Measurements from ENCODE around the gene WNT11. TPM values are rescaled to one million over a fixed set of nuclear protein-coding genes. Genes with fewer than 3 reads are reported as not detected.

WNT11 gene
- polyA plus RNA-seq, 1 of the 3 experiments (the other 2 are of a cell fraction): 0.43 TPM

DNA sequence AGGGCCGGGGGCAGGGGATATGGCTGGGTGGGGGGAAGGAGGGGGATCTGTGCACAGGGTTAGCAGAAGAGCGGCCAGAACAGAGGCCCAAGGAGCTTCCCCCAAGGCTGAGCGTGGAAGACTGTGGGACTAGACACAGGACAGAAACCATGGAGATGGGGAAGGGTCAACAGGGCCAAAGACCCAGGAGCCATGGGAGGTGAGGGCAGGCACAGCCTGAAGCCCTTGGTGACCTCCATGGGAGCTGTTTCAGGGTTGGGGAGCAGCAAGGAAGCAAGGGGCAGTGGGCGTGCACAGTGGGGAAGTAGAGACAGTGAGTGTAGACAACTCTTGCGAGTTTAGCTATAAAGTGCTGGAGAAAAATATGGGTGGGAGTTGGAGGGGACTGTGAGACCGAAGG lies 56.6 kb downstream of the WNT11 start:
- ChIA-PET POLR2A (no interaction called here), CTCF (interaction anchor here (1.9 kb wide), 1 partner anchor 9 kb away, joined by 4 read pairs; no protein-coding TSS in a partner anchor)
- Histone ChIP-seq H3K4me3 (ENCODE audit: low read depth in 2 of 2, low read length in 1 of 2) (no peak overlapping the region), H3K27ac (ENCODE audit: low read depth in 2 of 2, low read length in 1 of 2) (no peak overlapping the region), H4K20me1 (ENCODE audit: insufficient read depth) (no peaks in the 10 kb centered on the region), H3K36me3 (replicated peaks in 1 of 2; ENCODE audit: control insufficient read depth in 1 of 2, insufficient read depth in 2 of 2, low read length in 1 of 2) (no peaks in the 10 kb centered on the region), H2AFZ (ENCODE audit: low read depth) (no peak overlapping the region), H3K27me3 (ENCODE audit: insufficient read depth) (no peaks in the 10 kb centered on the region), H3K4me2 (no peak overlapping the region), H3K79me2 (ENCODE audit: insufficient read depth) (no peaks in the 10 kb centered on the region), H3K9ac (no peak overlapping the region), H3F3A (replicated peaks; ENCODE audit: insufficient read depth) (no peaks in the 10 kb centered on the region), H3K9me3 (no peaks in the 10 kb centered on the region), H3K9me2 (no peaks in the 10 kb centered on the region), H3K4me1 (ENCODE audit: control insufficient read depth in 1 of 2, insufficient read depth in 2 of 2, low read depth in 1 of 2, low read length in 1 of 2) (peaks cover 0 to 15% of the 10 kb centered on the region in 2 experiments; a peak in 1 of 4 replicates)
- DNase-seq: no peak
- no peak for TF ChIP-seq TAF1 (IDR thresholded peaks at IDR 0.05; ENCODE audit: borderline replicate concordance, low read depth, low read length)
- no peak for TF ChIP-seq RCOR1 (IDR thresholded peaks at IDR 0.05; ENCODE audit: low read length)
- no peak for TF ChIP-seq RXRA (IDR thresholded peaks at IDR 0.05; ENCODE audit: borderline replicate concordance, low read depth)
- no peak for TF ChIP-seq GABPA (IDR thresholded peaks at IDR 0.05; ENCODE audit: low read depth)
- TF ChIP-seq, protein P1, sequence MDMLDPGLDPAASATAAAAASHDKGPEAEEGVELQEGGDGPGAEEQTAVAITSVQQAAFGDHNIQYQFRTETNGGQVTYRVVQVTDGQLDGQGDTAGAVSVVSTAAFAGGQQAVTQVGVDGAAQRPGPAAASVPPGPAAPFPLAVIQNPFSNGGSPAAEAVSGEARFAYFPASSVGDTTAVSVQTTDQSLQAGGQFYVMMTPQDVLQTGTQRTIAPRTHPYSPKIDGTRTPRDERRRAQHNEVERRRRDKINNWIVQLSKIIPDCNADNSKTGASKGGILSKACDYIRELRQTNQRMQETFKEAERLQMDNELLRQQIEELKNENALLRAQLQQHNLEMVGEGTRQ (IDR thresholded peaks at IDR 0.05; ENCODE audit: borderline replicate concordance, low read depth, low read length): no peak
- no peak for TF ChIP-seq EZH2phosphoT487 (IDR thresholded peaks at IDR 0.05; ENCODE audit: borderline replicate concordance, low read depth)
- no peak for TF ChIP-seq SMC3 (IDR thresholded peaks at IDR 0.05; ENCODE audit: low read depth, low read length)
- no peak for TF ChIP-seq GATA2 (CRISPR knock-in tag; IDR thresholded peaks at IDR 0.05)
- TF ChIP-seq, protein P2, sequence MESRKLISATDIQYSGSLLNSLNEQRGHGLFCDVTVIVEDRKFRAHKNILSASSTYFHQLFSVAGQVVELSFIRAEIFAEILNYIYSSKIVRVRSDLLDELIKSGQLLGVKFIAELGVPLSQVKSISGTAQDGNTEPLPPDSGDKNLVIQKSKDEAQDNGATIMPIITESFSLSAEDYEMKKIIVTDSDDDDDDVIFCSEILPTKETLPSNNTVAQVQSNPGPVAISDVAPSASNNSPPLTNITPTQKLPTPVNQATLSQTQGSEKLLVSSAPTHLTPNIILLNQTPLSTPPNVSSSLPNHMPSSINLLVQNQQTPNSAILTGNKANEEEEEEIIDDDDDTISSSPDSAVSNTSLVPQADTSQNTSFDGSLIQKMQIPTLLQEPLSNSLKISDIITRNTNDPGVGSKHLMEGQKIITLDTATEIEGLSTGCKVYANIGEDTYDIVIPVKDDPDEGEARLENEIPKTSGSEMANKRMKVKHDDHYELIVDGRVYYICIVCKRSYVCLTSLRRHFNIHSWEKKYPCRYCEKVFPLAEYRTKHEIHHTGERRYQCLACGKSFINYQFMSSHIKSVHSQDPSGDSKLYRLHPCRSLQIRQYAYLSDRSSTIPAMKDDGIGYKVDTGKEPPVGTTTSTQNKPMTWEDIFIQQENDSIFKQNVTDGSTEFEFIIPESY (IDR thresholded peaks at IDR 0.05; ENCODE audit: borderline replicate concordance, low read depth): no peak
- TF ChIP-seq FOXM1 (IDR thresholded peaks at IDR 0.05; ENCODE audit: low read depth): no peak
- TF ChIP-seq MEF2A (IDR thresholded peaks at IDR 0.05; ENCODE audit: borderline replicate concordance, low read depth): no peak
- TF ChIP-seq RAD21 (IDR thresholded peaks at IDR 0.05; ENCODE audit: low read length): no peak
- TF ChIP-seq, protein P3, sequence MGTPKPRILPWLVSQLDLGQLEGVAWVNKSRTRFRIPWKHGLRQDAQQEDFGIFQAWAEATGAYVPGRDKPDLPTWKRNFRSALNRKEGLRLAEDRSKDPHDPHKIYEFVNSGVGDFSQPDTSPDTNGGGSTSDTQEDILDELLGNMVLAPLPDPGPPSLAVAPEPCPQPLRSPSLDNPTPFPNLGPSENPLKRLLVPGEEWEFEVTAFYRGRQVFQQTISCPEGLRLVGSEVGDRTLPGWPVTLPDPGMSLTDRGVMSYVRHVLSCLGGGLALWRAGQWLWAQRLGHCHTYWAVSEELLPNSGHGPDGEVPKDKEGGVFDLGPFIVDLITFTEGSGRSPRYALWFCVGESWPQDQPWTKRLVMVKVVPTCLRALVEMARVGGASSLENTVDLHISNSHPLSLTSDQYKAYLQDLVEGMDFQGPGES (IDR thresholded peaks at IDR 0.05; ENCODE audit: low read depth, low read length): no peak
- TF ChIP-seq, protein P4, sequence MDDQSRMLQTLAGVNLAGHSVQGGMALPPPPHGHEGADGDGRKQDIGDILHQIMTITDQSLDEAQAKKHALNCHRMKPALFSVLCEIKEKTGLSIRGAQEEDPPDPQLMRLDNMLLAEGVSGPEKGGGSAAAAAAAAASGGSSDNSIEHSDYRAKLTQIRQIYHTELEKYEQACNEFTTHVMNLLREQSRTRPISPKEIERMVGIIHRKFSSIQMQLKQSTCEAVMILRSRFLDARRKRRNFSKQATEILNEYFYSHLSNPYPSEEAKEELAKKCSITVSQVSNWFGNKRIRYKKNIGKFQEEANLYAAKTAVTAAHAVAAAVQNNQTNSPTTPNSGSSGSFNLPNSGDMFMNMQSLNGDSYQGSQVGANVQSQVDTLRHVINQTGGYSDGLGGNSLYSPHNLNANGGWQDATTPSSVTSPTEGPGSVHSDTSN (IDR thresholded peaks at IDR 0.05): no peak
- TF ChIP-seq YY1 (IDR thresholded peaks at IDR 0.05; ENCODE audit: low read depth): no peak
- TF ChIP-seq EP300 (IDR thresholded peaks at IDR 0.05; ENCODE audit: borderline replicate concordance in 1 of 2, low read depth in 1 of 2, low read length in 1 of 2): no peak
- no peak for TF ChIP-seq FOSL2 (IDR thresholded peaks at IDR 0.05; ENCODE audit: borderline replicate concordance, low read depth)
- no peak for TF ChIP-seq MXI1 (IDR thresholded peaks at IDR 0.05; ENCODE audit: low read depth, low read length)
- TF ChIP-seq, protein P5, sequence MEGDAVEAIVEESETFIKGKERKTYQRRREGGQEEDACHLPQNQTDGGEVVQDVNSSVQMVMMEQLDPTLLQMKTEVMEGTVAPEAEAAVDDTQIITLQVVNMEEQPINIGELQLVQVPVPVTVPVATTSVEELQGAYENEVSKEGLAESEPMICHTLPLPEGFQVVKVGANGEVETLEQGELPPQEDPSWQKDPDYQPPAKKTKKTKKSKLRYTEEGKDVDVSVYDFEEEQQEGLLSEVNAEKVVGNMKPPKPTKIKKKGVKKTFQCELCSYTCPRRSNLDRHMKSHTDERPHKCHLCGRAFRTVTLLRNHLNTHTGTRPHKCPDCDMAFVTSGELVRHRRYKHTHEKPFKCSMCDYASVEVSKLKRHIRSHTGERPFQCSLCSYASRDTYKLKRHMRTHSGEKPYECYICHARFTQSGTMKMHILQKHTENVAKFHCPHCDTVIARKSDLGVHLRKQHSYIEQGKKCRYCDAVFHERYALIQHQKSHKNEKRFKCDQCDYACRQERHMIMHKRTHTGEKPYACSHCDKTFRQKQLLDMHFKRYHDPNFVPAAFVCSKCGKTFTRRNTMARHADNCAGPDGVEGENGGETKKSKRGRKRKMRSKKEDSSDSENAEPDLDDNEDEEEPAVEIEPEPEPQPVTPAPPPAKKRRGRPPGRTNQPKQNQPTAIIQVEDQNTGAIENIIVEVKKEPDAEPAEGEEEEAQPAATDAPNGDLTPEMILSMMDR (IDR thresholded peaks at IDR 0.05): no peak
- no peak for TF ChIP-seq CHD2 (IDR thresholded peaks at IDR 0.05; ENCODE audit: low read length, partially characterized antibody)
- 80% methylated on average over 6 of the region's 6 CpGs for WGBS (ENCODE audit: low lambda C conversion rate)
